MM.1S (cell line): Measurements from ENCODE around the gene PHTF1.

ENCODE experiments used
- EZH2phosphoT487 ChIP-seq: fragments of 300-600 bp; sonication (generic); IDR thresholded peaks from 2 replicates; pipeline ENCODE4 v1.6.1; 2018; ENCODE audit warnings: antibody characterized with exemption, low read length
- TF ChIP-seq, protein P1 (sequence below): fragments of 300-600 bp; sonication (generic); IDR thresholded peaks from 2 replicates; pipeline ENCODE4 v1.5.1; 2016; ENCODE audit warnings: antibody characterized with exemption, low read length, mixed read lengths

DNA sequence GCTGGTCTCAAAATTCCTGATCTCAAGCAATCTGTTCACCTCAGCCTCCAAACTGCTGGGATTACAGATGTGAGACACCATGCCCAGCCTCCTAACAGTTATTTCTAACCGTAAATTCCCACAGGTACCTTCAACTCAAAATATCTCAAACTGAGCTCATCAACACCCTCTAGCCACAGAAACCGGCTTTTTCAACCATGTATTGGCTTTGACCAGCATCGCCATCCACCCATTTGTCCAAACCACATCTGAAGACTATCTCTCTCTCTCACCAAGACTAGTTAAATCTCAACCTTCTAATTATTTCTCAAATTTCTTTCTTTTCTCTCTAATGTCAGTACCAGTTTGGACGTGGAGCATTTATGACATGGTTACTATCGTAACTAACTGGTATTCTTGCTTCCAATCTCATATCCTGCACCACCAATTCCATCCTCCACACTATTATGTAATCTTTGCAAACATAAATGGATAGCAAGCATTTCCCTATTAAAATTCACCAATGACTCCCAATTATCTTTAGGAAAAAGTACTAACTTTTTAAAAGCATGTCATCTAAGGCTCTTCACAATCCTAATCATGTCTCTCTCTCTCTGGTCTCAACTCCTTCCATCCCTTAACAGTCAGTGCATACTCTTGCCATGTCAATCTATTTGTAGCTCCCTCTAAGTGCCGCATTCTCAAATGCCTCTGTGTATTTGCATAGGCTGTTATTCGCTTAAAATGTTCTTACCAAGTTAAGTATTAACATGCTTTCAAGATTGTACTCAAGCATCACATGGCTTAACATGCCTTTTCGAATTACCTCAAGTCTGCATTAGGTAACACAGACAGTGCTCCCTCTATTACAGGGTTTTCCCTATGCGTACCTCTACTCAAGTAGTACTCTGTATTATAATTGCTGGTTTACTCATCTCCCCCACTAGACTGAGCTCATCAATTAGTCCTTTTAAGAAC lies 34.9 kb upstream of the PHTF1 start:
- TF ChIP-seq, protein P1, sequence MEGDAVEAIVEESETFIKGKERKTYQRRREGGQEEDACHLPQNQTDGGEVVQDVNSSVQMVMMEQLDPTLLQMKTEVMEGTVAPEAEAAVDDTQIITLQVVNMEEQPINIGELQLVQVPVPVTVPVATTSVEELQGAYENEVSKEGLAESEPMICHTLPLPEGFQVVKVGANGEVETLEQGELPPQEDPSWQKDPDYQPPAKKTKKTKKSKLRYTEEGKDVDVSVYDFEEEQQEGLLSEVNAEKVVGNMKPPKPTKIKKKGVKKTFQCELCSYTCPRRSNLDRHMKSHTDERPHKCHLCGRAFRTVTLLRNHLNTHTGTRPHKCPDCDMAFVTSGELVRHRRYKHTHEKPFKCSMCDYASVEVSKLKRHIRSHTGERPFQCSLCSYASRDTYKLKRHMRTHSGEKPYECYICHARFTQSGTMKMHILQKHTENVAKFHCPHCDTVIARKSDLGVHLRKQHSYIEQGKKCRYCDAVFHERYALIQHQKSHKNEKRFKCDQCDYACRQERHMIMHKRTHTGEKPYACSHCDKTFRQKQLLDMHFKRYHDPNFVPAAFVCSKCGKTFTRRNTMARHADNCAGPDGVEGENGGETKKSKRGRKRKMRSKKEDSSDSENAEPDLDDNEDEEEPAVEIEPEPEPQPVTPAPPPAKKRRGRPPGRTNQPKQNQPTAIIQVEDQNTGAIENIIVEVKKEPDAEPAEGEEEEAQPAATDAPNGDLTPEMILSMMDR: no peak
- no peak for TF ChIP-seq EZH2phosphoT487
